B cell (primary cell): Measurements from ENCODE around the gene FOXN4. TPM values are rescaled to one million over a fixed set of nuclear protein-coding genes. Genes with fewer than 3 reads are reported as not detected.

Experiments
- ATAC-seq: fragments of 200-7000 bp; cut with Tn5 transposase; one replicate; pipeline ENCODE4 v1.10.0; 2021; ENCODE audit warnings: low read depth, mild to moderate bottlenecking, moderate number of reproducible peaks, moderate library complexity
- CTCF ChIA-PET: fragments of 350-600 bp; sonication (Branson Sonifier 250); formaldehyde crosslinking; loops from one replicate; lab custom pipeline; 2021; ENCODE audit warnings: antibody characterized with exemption, inconsistent platforms; lab: Charles Lee
- POLR2A ChIA-PET: fragments of 350-600 bp; sonication (Branson Sonifier 250); formaldehyde crosslinking; loops from one replicate; lab custom pipeline; 2021; ENCODE audit warnings: antibody characterized with exemption; lab: Charles Lee
- DNase-seq: peaks from one replicate; pipeline ENCODE4 v3.0.0; 2013
- H2AFZ ChIP-seq: 2 replicates; pipeline ENCODE4 v1.6.1; 2012; ENCODE audit warnings: mild to moderate bottlenecking, low read depth, low read length; ENCODE audit not compliant: insufficient read depth, poor library complexity, severe bottlenecking
- H3K27ac ChIP-seq, 2 donors: 1 replicate in 1 of 2; 2 replicates in 1 of 2; pipeline ENCODE4 v1.5.1; 2012 to 2013; ENCODE audit warnings: low read length in 2 of 2, mild to moderate bottlenecking in 2 of 2, moderate library complexity in 1 of 2
- H3K27me3 ChIP-seq, 4 experiments: fragments of 200-600 bp in 1 of 4; sonication (generic) in 1 of 4; replicated peaks in 1 of 4; 1 replicate in 2 of 4; 2 replicates in 2 of 4; pipeline versions ENCODE4 v1.6.1 to v1.7.0; 2013 to 2016; ENCODE audit warnings: low read length in 3 of 4, mild to moderate bottlenecking in 2 of 4, mixed read lengths in 1 of 4, moderate library complexity in 1 of 4; ENCODE audit not compliant: insufficient read depth in 4 of 4, control insufficient read depth in 3 of 4; ENCODE audit errors: control extremely low read depth in 1 of 4
- H3K36me3 ChIP-seq, 2 experiments: replicated peaks in 1 of 2; 1 replicate in 1 of 2; 2 replicates in 1 of 2; pipeline versions ENCODE4 v1.6.1 to v1.7.1; 2013; ENCODE audit warnings: low read length in 1 of 2; ENCODE audit not compliant: insufficient read depth in 2 of 2, control insufficient read depth in 1 of 2; ENCODE audit errors: control extremely low read depth in 1 of 2, extremely low read depth in 1 of 2
- H3K4me1 ChIP-seq, 2 donors: fragments of 200-600 bp in 1 of 2; sonication (generic) in 1 of 2; 1 replicate in 1 of 2; 2 replicates in 1 of 2; pipeline versions ENCODE4 v1.5.1 to v1.6.1; 2013 to 2017; ENCODE audit warnings: low read length in 2 of 2; ENCODE audit not compliant: control insufficient read depth in 2 of 2, insufficient read depth in 2 of 2
- H3K4me2 ChIP-seq: replicated peaks from 2 replicates; pipeline ENCODE3; 2012; ENCODE audit warnings: mild to moderate bottlenecking, low read depth, low read length; ENCODE audit not compliant: poor library complexity, severe bottlenecking
- H3K4me3 ChIP-seq, 5 experiments: fragments of 200-600 bp in 1 of 5; sonication (generic) in 1 of 5; 1 replicate in 3 of 5; 2 replicates in 2 of 5; pipeline versions ENCODE4 v1.5.1 to v1.7.0; 2011 to 2016; ENCODE audit warnings: low read length in 4 of 5, mild to moderate bottlenecking in 4 of 5, low read depth in 2 of 5, control low read depth in 1 of 5, moderate library complexity in 1 of 5; ENCODE audit not compliant: insufficient read depth in 1 of 5; ENCODE audit errors: control extremely low read depth in 1 of 5, extremely low read depth in 1 of 5
- H3K79me2 ChIP-seq: fragments of 200-600 bp; sonication (generic); one replicate; pipeline ENCODE4 v1.6.0; 2016; ENCODE audit warnings: low read length; ENCODE audit not compliant: control insufficient read depth, insufficient read depth
- H3K9ac ChIP-seq: fragments of 200-600 bp; sonication (generic); 2 replicates; pipeline ENCODE4 v1.6.1; 2017; ENCODE audit warnings: mild to moderate bottlenecking, low read length, moderate library complexity
- H3K9me3 ChIP-seq, 3 donors: one replicate each; pipeline versions ENCODE4 v1.6.1 to v1.7.1; 2013; ENCODE audit warnings: low read length in 2 of 3; ENCODE audit not compliant: control insufficient read depth in 2 of 3, insufficient read depth in 1 of 3; ENCODE audit errors: control extremely low read depth in 1 of 3
- H4K20me1 ChIP-seq: 2 replicates; pipeline ENCODE4 v1.6.0; 2012; ENCODE audit warnings: mild to moderate bottlenecking, low read length; ENCODE audit not compliant: insufficient read depth, control insufficient read depth, poor library complexity, severe bottlenecking
- H3K27ac Mint-ChIP-seq: one replicate; pipeline ENCODE4 v1.8.0; 2021; ENCODE audit warnings: mixed read lengths
- H3K27me3 Mint-ChIP-seq: one replicate; pipeline ENCODE4 v1.8.0; 2021; ENCODE audit warnings: mixed read lengths
- H3K4me1 Mint-ChIP-seq: one replicate; pipeline ENCODE4 v1.8.0; 2021; ENCODE audit warnings: mixed read lengths
- H3K4me3 Mint-ChIP-seq: one replicate; pipeline ENCODE4 v1.8.0; 2021; ENCODE audit warnings: mixed read lengths
- H3K9me3 Mint-ChIP-seq: one replicate; pipeline ENCODE4 v1.8.0; 2022; ENCODE audit warnings: mixed read lengths; ENCODE audit not compliant: insufficient read depth
- EZH2 ChIP-seq: IDR thresholded peaks from 2 replicates; pipeline ENCODE4 v1.6.1; 2012; ENCODE audit warnings: borderline replicate concordance, low read depth, mild to moderate bottlenecking, moderate library complexity, low read length; ENCODE audit not compliant: insufficient read depth, poor library complexity, severe bottlenecking
- WGBS: methylation state at CpG from one replicate; pipeline ENCODE4 v1.1.5; 2013; ENCODE audit warnings: missing lambda C conversion rate; ENCODE audit not compliant: insufficient coverage; 5-methylcytosine and 5-hydroxymethylcytosine counted together
- intact Hi-C: fragments of 100-400 bp; cut with micrococcal nuclease; formaldehyde crosslinking; loops from one replicate; pipeline ENCODE4 v1.10.0; 2022
- polyA plus RNA-seq: library from polyadenylated mRNA; depleted of rRNA; stranded (reverse); fragments of >200 nt; gene quantifications from 2 replicates; pipeline ENCODE4 v1.2.3, GENCODE V29; 2012
- total RNA-seq, 2 donors: library from RNA; stranded (reverse); fragments of 120-200 nt in 1 of 2; gene quantifications; 1 replicate in 1 of 2; 2 replicates in 1 of 2; pipeline versions ENCODE4 v1.2.3 to v1.2.4, GENCODE V29; 2013 to 2022
- TF ChIP-seq, protein P1 (sequence below): fragments of 200-600 bp; IDR thresholded peaks from one replicate; pipeline ENCODE4 v1.8.0; 2022; ENCODE audit warnings: antibody characterized with exemption, mild to moderate bottlenecking

The FOXN4 gene
- total and polyA plus RNA-seq, 2 donors (not counting 1 experiment from before 2014, with no cell fraction given): not detected

DNA sequence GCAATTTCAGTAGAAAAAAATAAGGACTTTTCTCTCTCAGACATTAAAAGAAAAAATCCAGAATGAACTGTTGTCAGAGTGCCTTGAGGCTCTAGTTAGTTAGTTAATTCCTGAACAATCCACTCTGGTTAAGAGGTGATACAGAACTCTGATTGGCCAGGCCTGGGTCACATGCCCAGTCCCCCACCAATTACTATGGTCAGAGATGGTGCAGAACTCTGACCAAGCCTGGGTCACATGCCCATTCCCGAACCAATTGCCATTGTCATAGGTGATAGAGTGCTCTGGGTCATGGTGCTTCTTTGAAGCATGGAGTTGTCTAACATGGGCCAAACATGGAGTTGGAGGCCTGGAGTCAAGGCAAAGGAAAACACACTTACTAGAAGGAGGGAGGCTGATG, 27.5 kb upstream of the FOXN4 start:
- peaks cover 0 to 5% (median 0%) of the 10 kb centered on the region in 3 donors for H3K9me3 ChIP-seq
- no peak overlapping the region for H3K4me2 ChIP-seq
- Mint-ChIP-seq H3K4me1 (no peaks in the 10 kb centered on the region), H3K27ac (no peak overlapping the region), H3K4me3 (no peak overlapping the region), H3K9me3 (no peaks in the 10 kb centered on the region), H3K27me3 (peaks cover 29% of the 10 kb centered on the region)
- WGBS: no CpG with 5 or more reads among the region's 1 CpG
- no peaks in the 10 kb centered on the region for H3K4me1 ChIP-seq
- ATAC-seq (no peak), DNase-seq (no peak)
- peaks cover 0 to 3% (median 0%) of the 10 kb centered on the region in 4 experiments for H3K27me3 ChIP-seq
- H3K27ac ChIP-seq: no peak overlapping the region
- H3K9ac ChIP-seq: no peak overlapping the region
- no peaks in the 10 kb centered on the region for H4K20me1 ChIP-seq
- CTCF ChIA-PET: no interaction called here
- no peaks in the 10 kb centered on the region for H3K36me3 ChIP-seq
- H3K4me3 ChIP-seq: no peak overlapping the region
- H3K79me2 ChIP-seq: no peaks in the 10 kb centered on the region
- TF ChIP-seq EZH2: no peak
- TF ChIP-seq, protein P1, sequence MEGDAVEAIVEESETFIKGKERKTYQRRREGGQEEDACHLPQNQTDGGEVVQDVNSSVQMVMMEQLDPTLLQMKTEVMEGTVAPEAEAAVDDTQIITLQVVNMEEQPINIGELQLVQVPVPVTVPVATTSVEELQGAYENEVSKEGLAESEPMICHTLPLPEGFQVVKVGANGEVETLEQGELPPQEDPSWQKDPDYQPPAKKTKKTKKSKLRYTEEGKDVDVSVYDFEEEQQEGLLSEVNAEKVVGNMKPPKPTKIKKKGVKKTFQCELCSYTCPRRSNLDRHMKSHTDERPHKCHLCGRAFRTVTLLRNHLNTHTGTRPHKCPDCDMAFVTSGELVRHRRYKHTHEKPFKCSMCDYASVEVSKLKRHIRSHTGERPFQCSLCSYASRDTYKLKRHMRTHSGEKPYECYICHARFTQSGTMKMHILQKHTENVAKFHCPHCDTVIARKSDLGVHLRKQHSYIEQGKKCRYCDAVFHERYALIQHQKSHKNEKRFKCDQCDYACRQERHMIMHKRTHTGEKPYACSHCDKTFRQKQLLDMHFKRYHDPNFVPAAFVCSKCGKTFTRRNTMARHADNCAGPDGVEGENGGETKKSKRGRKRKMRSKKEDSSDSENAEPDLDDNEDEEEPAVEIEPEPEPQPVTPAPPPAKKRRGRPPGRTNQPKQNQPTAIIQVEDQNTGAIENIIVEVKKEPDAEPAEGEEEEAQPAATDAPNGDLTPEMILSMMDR: no peak
- POLR2A ChIA-PET: no interaction called here
- intact Hi-C loops: no loop called here
- H2AFZ ChIP-seq: no peak overlapping the region

DNA sequence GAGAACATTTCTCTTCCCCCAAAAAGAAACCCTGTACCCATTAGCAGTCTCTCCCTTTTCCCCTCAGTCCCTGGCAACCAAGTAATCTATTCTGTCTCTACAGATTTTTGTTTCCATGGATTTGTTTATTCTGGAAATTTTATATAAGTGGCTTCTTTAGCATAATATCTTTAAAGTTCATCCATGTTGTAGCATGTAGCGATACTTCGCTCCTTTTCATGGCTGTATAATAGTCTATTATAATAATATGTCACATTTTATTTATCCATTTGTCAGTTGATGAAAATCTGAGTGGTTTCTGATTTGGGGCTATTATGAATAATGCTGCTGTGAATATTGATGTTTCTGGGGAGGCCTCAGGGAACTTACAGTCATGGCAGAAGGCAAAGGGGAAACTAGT, 25.8 kb upstream of the FOXN4 start:
- H3K4me3 Mint-ChIP-seq: no peak overlapping the region
- no peaks in the 10 kb centered on the region for H3K27me3 ChIP-seq
- H3K4me3 ChIP-seq: no peak overlapping the region
- no peak overlapping the region for H3K9ac ChIP-seq
- POLR2A ChIA-PET: no interaction called here
- no peaks in the 10 kb centered on the region for H3K36me3 ChIP-seq
- no CpG with 5 or more reads among the region's 2 CpGs for WGBS
- intact Hi-C loops: no loop called here
- H4K20me1 ChIP-seq: no peaks in the 10 kb centered on the region
- no peaks in the 10 kb centered on the region for H3K79me2 ChIP-seq
- DNase-seq (no peak), ATAC-seq (no peak)
- H3K27me3 Mint-ChIP-seq: peaks cover 37% of the 10 kb centered on the region
- H3K9me3 Mint-ChIP-seq: no peaks in the 10 kb centered on the region
- no peak overlapping the region for H3K27ac Mint-ChIP-seq
- no peaks in the 10 kb centered on the region for H3K4me1 Mint-ChIP-seq
- TF ChIP-seq, protein P1: no peak
- H3K27ac ChIP-seq: no peak overlapping the region
- CTCF ChIA-PET: no interaction called here
- no peaks in the 10 kb centered on the region for H3K4me1 ChIP-seq
- no peak overlapping the region for H2AFZ ChIP-seq
- no peak overlapping the region for H3K4me2 ChIP-seq
- H3K9me3 ChIP-seq: peaks cover 0 to 5% (median 0%) of the 10 kb centered on the region in 3 donors
